ENCODE data around the gene SLC66A2.

SLC66A2 gene

DNA sequence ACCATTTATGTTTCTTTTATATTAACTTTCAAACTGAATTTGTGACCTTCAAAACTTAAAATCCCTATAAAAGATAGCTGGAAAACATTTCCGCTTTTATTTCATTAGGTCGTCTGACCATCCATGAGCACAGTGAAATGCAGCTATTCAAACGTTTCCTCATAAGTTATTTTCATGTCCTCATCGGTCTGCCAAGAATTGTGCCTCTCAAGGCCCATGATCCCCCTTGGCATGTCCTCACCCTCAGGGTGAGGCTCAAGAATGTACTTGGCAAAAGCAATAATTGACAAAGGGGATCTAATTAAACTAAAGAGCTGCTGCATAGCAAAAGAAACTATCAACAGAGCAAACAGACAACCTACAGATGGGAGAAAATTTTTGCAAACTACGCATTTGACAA, 12.4 kb downstream of the SLC66A2 start:
- Histone ChIP-seq H3K27me3 (ENCODE audit: control insufficient read depth, insufficient read depth, low read length) (no peaks in the 10 kb centered on the region), H3K9me3 (ENCODE audit: control insufficient read depth, low read length) (no peaks in the 10 kb centered on the region), H3K36me3 (ENCODE audit: control insufficient read depth, insufficient read depth, low read length) (no peaks in the 10 kb centered on the region), H3K27ac (no peak overlapping the region), H2AFZ (no peak overlapping the region), H3K4me1 (no peaks in the 10 kb centered on the region), H3K4me3 (ENCODE audit: low read depth, low read length) (no peak overlapping the region), H3K9ac (no peak overlapping the region), H3K4me2 (ENCODE audit: low read length) (no peak overlapping the region), H3K79me2 (peaks cover 58% of the 10 kb centered on the region)
- TF ChIP-seq, protein P1, sequence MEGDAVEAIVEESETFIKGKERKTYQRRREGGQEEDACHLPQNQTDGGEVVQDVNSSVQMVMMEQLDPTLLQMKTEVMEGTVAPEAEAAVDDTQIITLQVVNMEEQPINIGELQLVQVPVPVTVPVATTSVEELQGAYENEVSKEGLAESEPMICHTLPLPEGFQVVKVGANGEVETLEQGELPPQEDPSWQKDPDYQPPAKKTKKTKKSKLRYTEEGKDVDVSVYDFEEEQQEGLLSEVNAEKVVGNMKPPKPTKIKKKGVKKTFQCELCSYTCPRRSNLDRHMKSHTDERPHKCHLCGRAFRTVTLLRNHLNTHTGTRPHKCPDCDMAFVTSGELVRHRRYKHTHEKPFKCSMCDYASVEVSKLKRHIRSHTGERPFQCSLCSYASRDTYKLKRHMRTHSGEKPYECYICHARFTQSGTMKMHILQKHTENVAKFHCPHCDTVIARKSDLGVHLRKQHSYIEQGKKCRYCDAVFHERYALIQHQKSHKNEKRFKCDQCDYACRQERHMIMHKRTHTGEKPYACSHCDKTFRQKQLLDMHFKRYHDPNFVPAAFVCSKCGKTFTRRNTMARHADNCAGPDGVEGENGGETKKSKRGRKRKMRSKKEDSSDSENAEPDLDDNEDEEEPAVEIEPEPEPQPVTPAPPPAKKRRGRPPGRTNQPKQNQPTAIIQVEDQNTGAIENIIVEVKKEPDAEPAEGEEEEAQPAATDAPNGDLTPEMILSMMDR (IDR thresholded peaks at IDR 0.05) = no peak

DNA sequence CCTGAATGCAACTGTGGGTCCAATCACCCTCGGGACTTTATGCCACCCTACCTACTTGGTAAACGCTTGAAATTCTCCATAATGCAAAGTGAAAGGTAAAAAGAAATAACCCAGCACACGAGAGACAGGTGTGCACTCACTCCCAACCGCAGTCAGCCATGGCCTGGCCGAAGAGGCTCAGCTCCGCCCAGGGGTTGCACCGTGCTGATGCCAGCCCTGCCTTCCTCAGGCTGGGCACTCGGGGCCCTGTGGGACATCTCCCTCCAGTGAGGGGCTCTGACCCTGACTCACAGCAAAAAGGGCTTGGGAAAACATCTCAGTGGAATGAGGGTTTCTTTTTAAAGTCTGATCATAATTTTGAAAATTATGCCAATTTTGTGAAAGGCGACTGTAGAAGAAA, 13.3 kb downstream of the SLC66A2 start:
- H2AFZ ChIP-seq = no peak overlapping the region
- no peak overlapping the region for H3K9ac ChIP-seq
- no peak overlapping the region for H3K4me2 ChIP-seq (ENCODE audit: low read length)
- H3K79me2 ChIP-seq = peaks cover 57% of the 10 kb centered on the region
- H3K4me1 ChIP-seq = no peaks in the 10 kb centered on the region
- no peaks in the 10 kb centered on the region for H3K36me3 ChIP-seq (ENCODE audit: control insufficient read depth, insufficient read depth, low read length)
- TF ChIP-seq, protein P1 (IDR thresholded peaks at IDR 0.05) = no peak
- no peak overlapping the region for H3K4me3 ChIP-seq (ENCODE audit: low read depth, low read length)
- no peak overlapping the region for H3K27ac ChIP-seq
- H3K27me3 ChIP-seq (ENCODE audit: control insufficient read depth, insufficient read depth, low read length) = no peaks in the 10 kb centered on the region
- H3K9me3 ChIP-seq (ENCODE audit: control insufficient read depth, low read length) = peaks cover under 1% of the 10 kb centered on the region

DNA sequence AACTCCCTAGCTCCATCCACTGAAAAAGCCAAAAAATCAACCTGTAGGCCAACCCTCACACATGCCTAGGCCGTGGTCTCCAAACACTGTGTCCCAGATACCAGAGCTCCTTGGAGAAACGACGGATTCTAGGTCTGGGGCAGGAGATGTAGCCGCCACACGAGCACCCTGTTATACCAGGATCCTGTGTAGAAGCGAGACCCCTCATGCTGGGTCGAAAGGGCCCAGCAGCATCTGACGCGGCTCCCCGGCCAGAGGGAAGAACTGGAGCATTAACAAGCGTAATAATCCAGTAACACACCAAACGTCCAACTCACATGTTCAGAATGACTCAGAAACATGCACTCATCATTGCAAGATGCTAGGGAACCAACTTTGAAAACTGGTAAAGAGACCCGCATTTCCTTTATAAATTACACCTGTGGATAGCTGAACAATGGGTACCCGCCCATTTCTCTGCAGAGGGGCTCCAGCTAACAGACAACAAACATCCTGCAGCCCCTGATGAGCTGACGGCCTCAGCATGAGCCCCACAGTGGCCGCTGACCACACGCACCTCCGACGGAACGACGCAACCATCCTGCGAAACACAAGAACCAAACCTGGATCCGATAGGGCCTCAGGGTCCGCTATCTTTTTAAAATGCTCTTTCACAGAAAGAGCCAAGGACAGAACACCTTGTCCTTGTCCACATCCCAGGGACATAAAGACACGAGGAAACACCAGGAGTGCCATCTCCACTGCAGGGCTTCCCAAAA, 14.2 kb downstream of the SLC66A2 start:
- Histone ChIP-seq H3K4me1 (no peaks in the 10 kb centered on the region), H3K36me3 (ENCODE audit: control insufficient read depth, insufficient read depth, low read length) (no peaks in the 10 kb centered on the region), H2AFZ (no peak overlapping the region), H3K79me2 (peaks cover 52% of the 10 kb centered on the region), H3K9me3 (ENCODE audit: control insufficient read depth, low read length) (peaks cover 5% of the 10 kb centered on the region), H3K9ac (no peak overlapping the region), H3K4me2 (ENCODE audit: low read length) (no peak overlapping the region), H3K4me3 (ENCODE audit: low read depth, low read length) (no peak overlapping the region), H3K27me3 (ENCODE audit: control insufficient read depth, insufficient read depth, low read length) (no peaks in the 10 kb centered on the region), H3K27ac (no peak overlapping the region)
- TF ChIP-seq, protein P1 (IDR thresholded peaks at IDR 0.05) = no peak

DNA sequence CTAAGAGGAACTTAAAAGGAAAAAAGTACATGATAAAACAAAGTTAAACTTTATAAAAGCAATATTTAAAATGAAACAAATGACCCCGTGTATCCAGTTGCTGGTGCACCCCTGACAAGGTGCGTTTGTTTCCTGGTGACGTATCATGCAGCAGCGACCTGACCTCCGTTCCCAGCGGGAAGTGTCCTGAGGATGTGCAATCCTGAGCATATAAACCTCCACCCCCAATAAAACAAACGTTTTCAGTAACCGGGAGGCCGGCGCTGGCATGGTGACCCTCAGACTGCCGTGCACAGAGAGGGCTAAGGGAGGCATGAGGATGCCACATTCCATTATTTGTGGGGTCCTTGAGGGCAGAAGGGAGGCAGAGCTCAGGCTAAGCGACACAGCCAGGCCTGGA, 14.8 kb downstream of the SLC66A2 start:
- H3K27me3 ChIP-seq (ENCODE audit: control insufficient read depth, insufficient read depth, low read length) = no peaks in the 10 kb centered on the region
- peaks cover 53% of the 10 kb centered on the region for H3K79me2 ChIP-seq
- H3K4me1 ChIP-seq = no peaks in the 10 kb centered on the region
- H3K27ac ChIP-seq = no peak overlapping the region
- H3K4me2 ChIP-seq (ENCODE audit: low read length) = no peak overlapping the region
- no peak overlapping the region for H2AFZ ChIP-seq
- H3K9me3 ChIP-seq (ENCODE audit: control insufficient read depth, low read length) = peaks cover 5% of the 10 kb centered on the region
- H3K9ac ChIP-seq = no peak overlapping the region
- TF ChIP-seq, protein P1 (IDR thresholded peaks at IDR 0.05) = no peak
- no peak overlapping the region for H3K4me3 ChIP-seq (ENCODE audit: low read depth, low read length)
- no peaks in the 10 kb centered on the region for H3K36me3 ChIP-seq (ENCODE audit: control insufficient read depth, insufficient read depth, low read length)

DNA sequence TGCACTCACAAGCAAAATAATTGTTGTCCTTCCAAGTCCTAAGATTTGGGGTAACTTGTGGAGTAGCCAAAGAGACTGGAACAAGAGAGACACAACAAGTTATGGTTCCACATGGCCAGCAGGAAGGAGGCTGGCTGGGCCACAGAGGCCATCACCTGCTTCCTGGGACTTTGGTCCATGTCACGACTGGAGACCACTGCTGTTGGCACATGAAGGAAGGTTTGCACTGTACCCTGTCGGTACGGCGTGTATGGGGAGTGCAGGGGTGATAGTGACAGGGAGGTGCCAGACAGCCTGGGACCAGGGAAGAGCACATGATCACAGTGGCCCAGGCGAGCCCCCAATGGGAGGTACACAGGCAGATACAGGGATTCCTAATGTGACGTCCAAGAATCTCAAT, 15.5 kb downstream of the SLC66A2 start:
- TF ChIP-seq, protein P1 (IDR thresholded peaks at IDR 0.05) = no peak
- peaks cover 51% of the 10 kb centered on the region for H3K79me2 ChIP-seq
- no peaks in the 10 kb centered on the region for H3K4me1 ChIP-seq
- H3K27me3 ChIP-seq (ENCODE audit: control insufficient read depth, insufficient read depth, low read length) = no peaks in the 10 kb centered on the region
- no peak overlapping the region for H3K9ac ChIP-seq
- no peak overlapping the region for H3K4me3 ChIP-seq (ENCODE audit: low read depth, low read length)
- no peak overlapping the region for H3K4me2 ChIP-seq (ENCODE audit: low read length)
- H3K36me3 ChIP-seq (ENCODE audit: control insufficient read depth, insufficient read depth, low read length) = no peaks in the 10 kb centered on the region
- no peak overlapping the region for H3K27ac ChIP-seq
- no peak overlapping the region for H2AFZ ChIP-seq
- H3K9me3 ChIP-seq (ENCODE audit: control insufficient read depth, low read length) = peaks cover 5% of the 10 kb centered on the region

Data from parathyroid adenoma (tissue), 2 donors.